ENCODE results near the gene SHC4. TPM values are rescaled to one million over a fixed set of nuclear protein-coding genes. Genes with fewer than 3 reads are reported as not detected.

Gene SHC4
- total and polyA plus RNA-seq, 2 of the 8 experiments (the other 6 are each of a cell fraction or from before 2014, with no cell fraction given), result 0.15 to 0.30 TPM

- TF ChIP-seq, protein P1, sequence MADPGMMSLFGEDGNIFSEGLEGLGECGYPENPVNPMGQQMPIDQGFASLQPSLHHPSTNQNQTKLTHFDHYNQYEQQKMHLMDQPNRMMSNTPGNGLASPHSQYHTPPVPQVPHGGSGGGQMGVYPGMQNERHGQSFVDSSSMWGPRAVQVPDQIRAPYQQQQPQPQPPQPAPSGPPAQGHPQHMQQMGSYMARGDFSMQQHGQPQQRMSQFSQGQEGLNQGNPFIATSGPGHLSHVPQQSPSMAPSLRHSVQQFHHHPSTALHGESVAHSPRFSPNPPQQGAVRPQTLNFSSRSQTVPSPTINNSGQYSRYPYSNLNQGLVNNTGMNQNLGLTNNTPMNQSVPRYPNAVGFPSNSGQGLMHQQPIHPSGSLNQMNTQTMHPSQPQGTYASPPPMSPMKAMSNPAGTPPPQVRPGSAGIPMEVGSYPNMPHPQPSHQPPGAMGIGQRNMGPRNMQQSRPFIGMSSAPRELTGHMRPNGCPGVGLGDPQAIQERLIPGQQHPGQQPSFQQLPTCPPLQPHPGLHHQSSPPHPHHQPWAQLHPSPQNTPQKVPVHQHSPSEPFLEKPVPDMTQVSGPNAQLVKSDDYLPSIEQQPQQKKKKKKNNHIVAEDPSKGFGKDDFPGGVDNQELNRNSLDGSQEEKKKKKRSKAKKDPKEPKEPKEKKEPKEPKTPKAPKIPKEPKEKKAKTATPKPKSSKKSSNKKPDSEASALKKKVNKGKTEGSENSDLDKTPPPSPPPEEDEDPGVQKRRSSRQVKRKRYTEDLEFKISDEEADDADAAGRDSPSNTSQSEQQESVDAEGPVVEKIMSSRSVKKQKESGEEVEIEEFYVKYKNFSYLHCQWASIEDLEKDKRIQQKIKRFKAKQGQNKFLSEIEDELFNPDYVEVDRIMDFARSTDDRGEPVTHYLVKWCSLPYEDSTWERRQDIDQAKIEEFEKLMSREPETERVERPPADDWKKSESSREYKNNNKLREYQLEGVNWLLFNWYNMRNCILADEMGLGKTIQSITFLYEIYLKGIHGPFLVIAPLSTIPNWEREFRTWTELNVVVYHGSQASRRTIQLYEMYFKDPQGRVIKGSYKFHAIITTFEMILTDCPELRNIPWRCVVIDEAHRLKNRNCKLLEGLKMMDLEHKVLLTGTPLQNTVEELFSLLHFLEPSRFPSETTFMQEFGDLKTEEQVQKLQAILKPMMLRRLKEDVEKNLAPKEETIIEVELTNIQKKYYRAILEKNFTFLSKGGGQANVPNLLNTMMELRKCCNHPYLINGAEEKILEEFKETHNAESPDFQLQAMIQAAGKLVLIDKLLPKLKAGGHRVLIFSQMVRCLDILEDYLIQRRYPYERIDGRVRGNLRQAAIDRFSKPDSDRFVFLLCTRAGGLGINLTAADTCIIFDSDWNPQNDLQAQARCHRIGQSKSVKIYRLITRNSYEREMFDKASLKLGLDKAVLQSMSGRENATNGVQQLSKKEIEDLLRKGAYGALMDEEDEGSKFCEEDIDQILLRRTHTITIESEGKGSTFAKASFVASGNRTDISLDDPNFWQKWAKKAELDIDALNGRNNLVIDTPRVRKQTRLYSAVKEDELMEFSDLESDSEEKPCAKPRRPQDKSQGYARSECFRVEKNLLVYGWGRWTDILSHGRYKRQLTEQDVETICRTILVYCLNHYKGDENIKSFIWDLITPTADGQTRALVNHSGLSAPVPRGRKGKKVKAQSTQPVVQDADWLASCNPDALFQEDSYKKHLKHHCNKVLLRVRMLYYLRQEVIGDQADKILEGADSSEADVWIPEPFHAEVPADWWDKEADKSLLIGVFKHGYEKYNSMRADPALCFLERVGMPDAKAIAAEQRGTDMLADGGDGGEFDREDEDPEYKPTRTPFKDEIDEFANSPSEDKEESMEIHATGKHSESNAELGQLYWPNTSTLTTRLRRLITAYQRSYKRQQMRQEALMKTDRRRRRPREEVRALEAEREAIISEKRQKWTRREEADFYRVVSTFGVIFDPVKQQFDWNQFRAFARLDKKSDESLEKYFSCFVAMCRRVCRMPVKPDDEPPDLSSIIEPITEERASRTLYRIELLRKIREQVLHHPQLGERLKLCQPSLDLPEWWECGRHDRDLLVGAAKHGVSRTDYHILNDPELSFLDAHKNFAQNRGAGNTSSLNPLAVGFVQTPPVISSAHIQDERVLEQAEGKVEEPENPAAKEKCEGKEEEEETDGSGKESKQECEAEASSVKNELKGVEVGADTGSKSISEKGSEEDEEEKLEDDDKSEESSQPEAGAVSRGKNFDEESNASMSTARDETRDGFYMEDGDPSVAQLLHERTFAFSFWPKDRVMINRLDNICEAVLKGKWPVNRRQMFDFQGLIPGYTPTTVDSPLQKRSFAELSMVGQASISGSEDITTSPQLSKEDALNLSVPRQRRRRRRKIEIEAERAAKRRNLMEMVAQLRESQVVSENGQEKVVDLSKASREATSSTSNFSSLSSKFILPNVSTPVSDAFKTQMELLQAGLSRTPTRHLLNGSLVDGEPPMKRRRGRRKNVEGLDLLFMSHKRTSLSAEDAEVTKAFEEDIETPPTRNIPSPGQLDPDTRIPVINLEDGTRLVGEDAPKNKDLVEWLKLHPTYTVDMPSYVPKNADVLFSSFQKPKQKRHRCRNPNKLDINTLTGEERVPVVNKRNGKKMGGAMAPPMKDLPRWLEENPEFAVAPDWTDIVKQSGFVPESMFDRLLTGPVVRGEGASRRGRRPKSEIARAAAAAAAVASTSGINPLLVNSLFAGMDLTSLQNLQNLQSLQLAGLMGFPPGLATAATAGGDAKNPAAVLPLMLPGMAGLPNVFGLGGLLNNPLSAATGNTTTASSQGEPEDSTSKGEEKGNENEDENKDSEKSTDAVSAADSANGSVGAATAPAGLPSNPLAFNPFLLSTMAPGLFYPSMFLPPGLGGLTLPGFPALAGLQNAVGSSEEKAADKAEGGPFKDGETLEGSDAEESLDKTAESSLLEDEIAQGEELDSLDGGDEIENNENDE (IDR thresholded peaks at IDR 0.05; ENCODE audit: insufficient replicate concordance, low read length), result no peak
- TF ChIP-seq E2F6 (IDR thresholded peaks at IDR 0.05), result no peak
- TF ChIP-seq CTCF (IDR thresholded peaks at IDR 0.05; ENCODE audit: control extremely low read depth in 1 of 3, insufficient read depth in 1 of 3, low read depth in 1 of 3, low read length in 3 of 3), result no peak
- TF ChIP-seq POLR2A (IDR thresholded peaks at IDR 0.05; ENCODE audit: control extremely low read depth in 1 of 2, low read depth in 2 of 2, low read length in 2 of 2), result no peak
- no peak for TF ChIP-seq SAP30 (IDR thresholded peaks at IDR 0.05; ENCODE audit: insufficient read depth, insufficient replicate concordance, low read length)
- TF ChIP-seq EZH2 (IDR thresholded peaks at IDR 0.05; ENCODE audit: low read depth, low read length, severe bottlenecking), result no peak
Observed at GRCh38 chr15:48871542-48871941, 92.2 kb downstream of the SHC4 start (continued).
